ENCODE data around the gene YY1AP1.
A peak's percentile ranks its signal among the peaks of the same experiment; 100 is the strongest.
"Not testable (repeated sequence)": the region's sequence is repeated elsewhere in the genome, so short reads cannot be mapped to it uniquely, and the experiment has no call there.

Gene YY1AP1

DNA sequence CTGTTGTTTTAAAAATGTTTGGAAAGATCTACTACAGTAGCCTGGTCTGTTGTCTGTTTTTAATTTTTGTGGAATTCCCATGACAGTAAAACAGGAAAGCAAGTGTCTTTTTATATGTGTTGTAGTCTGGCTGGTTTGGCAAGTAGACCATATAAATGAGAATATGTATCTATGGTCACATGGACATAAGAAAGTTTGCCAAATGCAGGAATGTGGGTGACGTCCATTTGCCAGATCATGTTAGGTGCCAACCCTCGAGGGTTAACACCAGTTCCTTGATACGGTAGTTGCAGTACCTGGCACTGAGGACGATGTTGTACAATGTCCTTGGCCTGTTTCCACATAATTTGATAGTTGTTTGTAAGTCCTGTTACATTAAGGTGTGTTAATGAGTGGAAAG lies 6.5 kb upstream of the YY1AP1 start:
- no peak for DNase-seq

DNA sequence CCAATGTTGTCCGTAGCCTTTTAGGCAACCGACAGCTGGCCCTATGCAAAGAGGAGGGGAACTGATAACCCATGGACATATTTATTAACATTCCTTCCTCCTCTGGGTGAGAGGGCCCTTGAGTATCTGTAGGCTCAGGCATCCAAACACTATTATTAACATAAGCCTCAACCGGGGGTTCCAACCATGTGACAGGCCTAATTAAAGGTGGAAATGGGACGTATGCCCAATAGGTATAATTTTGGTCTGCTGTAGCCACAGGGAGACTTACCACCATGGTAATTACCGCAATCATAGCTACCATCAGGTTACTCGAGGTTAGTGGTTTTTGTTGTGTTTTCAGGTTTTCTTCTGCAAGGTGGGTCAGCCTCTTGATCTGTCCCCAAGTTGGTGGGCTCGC lies 5.6 kb upstream of the YY1AP1 start:
- DNase-seq, result no peak

DNA sequence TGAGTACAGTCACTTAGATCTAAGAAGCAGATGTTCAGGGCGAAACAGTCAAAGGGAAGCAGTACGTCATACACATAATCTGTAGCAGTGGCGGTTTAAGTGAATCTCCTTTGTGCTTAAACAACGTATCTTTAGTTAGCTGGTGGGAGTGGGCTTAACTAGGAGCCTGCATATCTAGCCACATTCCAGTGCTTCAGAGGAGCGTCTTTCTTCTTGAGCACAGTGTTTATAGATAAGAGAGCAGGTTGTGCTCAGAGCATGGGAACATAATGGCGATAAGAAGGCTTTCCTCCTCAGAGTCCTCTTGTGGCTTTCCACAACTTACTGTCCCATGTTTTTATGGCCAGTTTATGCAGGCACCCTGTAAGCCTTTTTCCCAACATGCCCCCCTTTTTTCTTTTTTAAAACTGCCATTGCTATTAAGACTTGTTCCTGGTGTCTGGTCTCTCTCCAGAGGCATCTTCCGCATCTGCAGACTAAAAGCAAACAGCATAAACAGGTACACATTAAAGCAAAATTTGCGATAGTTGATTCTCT lies 3.5 kb upstream of the YY1AP1 start:
- no peak for DNase-seq

DNA sequence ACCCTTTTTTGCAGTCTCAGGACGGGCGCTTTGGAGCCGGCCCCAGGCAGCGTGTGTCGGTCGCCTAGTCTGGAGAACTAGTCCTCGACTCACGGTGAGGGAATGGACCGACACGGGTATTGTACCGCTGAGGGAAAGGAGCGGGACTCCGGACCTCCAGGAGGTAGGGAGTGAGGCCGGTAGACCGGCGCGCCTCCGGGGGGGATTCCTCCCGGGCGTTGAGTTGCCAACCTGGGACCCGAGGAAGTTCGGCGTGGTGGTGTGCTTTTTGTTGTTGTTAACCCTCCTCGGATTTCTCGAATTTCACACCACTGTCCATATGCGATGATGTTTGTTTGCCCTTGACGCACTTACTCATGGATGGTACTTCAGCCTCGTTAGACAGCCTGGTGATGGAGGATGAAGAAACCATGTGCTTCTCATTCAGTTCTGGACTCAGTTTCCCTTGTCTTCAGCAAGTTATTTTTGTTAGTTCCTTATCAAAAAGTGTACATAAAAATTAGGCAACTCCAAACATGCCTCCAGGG lies 570 bp upstream of the YY1AP1 start, which contains the start of gene DAP3:
DAP3 (plus strand) TSS at position 11 of the 527 bp plus-strand sequence. CDS start 20,689 bp downstream, outside the sequence.
- not testable (repeated sequence) for DNase-seq

DNA sequence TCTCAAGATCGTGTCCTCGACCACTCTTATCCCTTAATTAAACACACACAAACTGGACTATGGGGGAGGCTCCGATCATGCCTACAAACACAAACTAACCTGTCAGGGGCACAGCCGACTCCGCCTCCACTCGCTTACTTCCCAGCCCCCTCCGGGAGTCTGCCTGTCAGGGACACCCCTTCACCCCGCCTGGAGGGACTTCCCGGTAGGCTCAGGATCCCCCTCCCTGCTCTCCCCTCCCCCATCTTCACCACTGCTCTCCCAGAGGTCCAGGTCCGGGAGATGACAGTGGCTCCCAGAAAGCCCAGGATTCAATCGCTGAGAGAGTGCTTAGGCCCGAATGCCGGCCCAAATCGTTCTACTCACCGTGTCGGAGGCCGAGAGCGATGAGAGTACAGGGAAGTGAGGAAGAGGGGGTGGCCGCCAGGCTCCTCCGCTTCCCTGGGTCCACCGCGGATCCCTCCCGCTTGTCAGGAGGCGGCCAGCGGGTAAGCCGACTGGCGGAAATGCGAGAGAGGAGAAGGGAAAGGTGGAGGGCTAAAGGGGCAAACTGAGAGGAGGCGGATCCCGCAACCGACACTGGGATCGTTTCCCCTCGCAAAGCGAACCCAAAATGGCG lies 760 bp downstream of the YY1AP1 start:
- not testable (repeated sequence) for DNase-seq

DNA sequence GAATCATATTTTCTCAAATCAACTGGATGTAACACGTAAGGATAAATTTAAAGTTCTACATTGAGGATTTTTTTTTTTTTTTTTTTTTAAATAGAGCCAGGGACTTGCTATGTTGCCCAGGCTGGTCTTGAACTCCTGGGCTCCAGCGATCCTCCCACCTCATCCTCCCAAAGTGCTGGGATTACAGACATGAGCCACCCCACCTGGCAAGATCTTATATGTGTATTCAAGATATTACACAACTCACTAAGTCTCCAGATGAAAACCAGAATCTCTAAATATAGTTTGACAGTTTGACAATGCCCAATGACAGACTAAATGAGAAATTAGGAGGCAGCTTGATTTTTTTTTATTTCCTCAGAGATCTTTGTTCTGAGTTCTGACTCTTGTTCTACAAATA lies 6.8 kb downstream of the YY1AP1 start:
- no peak for DNase-seq

DNA sequence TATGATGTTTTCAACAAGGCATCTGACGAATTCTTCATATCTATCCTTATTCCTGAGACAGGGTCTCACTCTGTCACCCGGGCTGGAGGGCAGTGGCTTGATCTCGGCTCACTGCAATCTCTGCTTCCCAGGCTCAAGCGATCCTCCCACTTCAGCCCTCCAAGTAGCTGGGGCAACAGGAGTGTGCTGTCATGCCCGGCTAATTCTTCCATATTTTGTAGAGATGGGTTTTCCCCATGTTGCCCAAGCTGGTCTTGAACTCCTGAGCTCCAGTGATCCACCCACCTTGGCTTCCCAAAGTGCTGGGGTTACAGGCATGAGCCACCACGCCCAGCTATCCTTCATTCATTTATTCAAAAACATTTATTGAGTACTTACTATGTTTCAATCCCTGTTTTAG lies 8.0 kb downstream of the YY1AP1 start:
- no peak for DNase-seq

DNA sequence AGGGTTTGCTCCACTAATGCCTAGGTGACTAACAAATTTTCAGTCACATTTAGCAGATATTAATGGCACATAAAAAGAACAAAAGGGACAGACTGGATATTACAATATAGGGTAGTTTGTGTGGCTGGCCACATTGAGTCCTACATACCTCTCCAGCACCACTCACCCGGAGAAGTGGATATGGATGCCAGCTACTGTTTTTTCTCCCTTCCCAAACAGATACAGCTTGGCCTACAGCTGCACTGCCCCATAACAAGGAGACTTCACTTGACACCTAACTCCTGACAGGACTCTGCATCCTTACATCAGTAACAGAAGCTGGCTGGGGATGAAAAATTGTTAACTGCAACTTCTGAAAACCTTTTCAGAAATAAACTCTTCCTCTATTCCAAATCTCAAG lies 9.6 kb downstream of the YY1AP1 start:
- not testable (repeated sequence) for DNase-seq

DNA sequence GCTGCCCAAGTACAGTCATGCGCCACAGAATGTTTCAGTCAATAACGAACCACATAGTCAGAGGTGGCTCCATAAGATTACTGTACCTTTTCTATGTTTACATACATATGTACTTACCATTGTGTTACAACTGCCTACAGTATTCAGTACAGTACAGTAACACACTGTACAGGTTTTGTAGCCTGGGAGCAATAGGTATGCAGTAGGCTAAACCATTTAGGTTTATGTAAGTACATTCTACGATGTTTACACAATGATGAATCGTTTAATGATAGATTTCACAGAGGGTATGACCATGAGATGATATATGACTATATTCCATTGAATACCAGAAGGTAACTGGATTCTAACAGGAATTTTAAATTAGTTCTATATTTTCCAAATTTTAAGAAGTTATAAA lies 10.5 kb downstream of the YY1AP1 start:
- DNase-seq, result no peak

DNA sequence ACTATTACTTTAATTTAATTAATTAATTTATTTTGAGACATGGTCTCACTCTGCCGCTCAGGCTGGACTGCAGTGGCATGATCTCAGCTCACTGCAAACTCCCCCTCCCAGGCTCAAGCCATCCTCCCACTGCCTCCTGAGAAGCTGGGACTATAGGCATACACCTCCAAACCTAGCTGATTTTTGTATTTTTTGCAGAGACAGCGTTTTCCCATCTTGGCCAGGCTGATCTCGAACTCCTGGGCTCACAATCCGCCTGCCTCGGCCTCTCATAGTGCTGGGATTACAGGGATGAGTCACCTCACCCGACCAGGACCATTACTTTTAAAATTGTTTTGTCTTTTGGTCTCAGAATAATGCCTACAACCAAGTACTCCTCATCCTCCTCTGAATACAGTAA lies 15.6 kb downstream of the YY1AP1 start:
- DNase-seq, result no peak

DNA sequence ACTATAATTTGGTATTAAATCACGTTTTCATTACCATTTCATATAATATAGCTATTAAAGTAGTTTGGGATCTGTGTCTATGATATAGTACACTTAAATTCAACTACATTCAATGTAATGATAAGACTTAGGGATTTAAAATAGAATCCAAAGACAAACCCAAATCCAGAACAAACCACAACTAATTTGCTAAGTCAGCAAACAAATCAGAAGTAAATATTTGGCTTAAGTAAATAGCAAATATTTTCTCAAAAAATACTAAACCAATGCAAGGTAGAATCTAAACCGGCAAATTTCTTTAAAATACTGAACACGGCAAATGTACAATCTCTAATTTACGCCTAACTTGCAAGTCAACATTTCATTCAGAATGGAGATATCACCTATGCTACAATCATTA lies 16.8 kb downstream of the YY1AP1 start:
- DNase-seq, result no peak

DNA sequence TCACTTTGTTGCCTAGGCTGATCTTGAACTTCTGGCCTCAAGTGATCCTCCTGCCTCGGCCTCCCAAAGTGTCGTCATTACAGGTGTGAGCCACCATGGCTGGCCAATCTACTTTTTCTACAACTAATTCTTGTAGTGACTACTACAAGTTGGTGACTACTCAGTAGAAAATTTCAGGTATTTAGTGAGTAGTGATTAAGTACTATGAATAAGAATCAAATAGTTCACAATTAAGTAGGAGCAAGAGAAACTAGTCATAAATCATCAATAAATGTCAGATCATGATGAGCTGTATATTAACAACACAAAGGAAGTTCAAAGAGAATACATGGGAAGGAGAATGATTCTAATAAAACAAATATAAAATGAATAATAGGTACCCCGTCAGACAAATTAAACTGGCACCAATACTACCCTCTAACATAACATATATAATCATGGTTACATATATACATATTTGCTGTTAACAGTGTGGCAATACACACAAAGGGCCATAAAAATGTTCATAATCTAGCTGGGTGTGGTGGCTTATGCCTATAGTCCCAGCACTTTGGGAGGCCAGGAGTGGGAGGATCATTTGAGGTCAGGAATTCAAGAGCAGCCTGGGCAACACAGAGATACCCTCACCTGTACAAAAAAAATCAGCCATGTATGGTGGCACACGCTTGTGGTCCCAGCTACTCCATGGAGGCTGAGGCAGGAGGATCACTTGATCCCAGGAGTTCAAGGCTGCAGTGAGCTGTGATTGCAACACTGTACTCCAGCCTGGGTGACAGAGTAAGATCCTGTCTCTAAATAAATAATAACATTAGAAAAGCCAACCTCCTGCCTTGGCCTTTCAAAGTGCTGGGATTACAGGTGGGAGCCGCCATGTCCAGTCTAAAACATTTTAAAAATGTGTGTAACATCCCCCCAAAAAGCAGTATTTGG lies 19.1 kb downstream of the YY1AP1 start:
- DNase-seq, result no peak

DNA sequence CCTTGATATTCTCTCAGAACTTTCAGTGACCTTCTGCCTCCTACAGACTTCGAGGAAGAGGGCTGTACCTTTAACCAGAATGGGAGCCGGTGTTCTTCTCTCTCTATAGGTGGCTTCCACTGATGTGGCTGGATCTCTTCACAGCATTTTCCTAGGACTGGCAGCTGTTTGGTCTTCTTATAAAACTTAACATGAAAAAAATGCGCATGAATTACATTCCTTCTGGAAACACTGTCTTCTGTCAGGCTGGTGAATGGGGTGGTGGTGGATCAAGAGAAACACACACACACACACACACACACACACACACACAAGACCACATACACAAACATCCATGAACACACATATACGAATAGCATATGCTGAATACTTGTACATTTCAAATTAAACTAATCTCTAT lies 27.3 kb downstream of the YY1AP1 start:
- DNase-seq, result not testable (repeated sequence)

DNA sequence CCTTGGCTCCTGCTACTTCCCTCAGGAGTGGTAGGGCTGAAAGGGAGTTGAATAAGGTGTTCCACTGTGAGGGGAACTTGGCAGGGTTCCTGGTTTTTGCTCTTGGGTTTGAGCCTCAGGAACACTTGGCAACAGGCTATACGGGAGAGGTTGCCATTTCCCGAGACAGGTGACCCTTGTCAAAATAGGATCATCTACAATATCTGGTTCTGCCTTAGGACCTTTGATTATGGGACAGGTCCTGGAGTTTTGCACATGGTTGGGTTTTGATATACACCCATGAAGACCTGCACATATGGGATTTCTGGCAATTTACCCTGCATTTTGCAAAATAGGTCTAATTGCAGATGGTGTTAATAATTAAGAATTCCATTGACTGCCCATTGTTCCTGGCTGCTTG lies 31.1 kb downstream of the YY1AP1 start:
- DNase-seq, result no peak

DNA sequence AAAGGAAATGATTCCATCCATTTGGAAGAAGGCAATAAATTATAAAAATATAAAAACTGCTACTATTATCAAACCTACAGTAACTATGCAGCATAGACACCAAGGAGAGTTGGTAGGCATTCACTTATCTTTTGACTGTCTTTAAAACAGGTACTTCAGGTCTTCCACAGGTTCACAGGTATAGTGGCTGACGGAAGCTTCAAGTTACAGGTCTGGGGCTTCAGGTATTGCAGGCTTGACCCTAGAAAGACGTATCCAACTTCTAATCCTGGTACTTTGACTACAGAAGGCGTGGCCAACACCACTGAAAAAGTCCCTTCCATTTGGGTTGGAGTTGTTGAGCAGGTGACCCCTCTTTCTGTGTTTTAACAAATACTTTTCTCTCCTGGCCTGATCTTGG lies 35.6 kb downstream of the YY1AP1 start:
- DNase-seq, result no peak

DNA sequence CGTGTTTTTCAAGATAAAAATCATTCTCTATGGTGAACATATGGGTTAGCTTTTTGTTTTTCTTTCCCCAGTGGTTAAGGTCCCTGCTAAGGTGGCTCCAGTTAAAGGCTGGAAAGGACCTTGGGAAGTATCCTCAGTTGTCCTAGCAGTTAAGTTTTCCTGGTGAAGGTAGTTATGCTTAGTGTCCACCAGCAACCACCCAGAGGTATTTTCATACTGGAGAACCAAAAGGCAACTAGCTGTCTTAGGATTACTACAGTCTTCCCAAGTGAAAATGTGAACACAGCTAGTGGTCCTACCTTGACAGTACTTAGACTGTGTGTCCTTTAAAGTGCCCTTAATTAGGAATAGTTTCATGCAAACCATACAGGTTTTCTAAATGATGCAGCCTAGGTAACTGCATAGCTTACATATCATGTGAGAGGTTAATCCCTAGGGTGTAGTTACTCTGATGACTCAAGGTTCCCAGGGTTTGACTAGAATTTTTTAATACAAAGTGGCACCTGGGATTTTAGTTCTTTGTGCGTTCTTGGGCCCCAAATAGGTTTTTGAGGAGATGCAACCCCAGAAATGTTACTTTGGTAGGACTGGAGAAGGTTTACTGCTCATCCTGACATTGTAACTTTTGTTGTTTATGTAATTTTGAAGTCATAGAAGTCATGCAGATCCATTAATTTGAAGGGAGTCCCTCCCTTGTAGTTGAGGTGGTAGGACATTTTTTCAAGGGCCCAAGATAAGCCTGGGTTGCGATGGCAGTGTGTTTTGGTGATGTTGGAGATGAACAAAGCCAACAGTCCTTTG lies 36.5 kb downstream of the YY1AP1 start:
- DNase-seq, result no peak

DNA sequence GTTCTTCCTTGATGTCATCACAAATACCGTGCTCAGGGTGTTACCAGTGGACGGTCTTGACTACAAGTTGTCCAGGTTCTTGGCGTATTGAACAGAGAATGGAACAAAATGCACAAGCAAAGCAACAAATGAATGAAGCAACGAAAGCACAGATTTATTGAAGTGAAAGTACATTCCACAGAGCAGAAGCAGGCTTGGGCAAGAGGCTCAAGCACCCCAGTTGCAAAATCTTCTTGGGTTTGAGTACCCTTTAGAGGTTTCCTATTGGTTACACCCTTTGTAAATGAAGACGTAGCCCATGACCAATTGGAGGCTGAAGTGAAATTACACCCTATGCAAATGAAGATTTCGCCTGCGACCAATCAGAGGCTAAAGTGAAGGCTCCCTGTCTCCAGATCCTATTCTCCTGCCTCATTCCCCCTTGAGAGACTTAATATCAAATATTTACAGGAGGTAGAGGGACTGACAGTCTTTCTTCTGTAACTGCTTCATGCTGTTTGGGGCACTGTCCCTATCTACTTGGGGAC lies 38.3 kb downstream of the YY1AP1 start:
- DNase-seq, result peak; percentile 10

DNA sequence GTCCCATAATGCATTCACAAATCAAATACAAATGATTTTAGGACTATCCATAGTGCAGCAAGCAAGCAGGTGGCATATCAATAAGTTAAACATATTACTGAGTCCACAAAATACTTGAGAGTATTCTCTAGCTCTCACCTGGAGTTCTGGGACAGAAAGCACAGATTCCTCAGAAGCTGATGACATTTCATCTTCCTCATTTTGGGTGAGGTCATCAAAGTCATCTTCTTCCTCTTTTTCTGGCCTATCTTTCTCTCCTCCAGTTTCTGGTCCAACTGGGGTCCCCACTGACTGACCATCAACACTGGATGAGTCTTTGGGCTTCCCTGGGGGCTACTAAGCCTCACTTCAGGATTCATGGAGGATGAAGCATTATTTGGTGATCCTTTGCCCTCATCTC lies 38.9 kb downstream of the YY1AP1 start:
- no peak for DNase-seq

DNA sequence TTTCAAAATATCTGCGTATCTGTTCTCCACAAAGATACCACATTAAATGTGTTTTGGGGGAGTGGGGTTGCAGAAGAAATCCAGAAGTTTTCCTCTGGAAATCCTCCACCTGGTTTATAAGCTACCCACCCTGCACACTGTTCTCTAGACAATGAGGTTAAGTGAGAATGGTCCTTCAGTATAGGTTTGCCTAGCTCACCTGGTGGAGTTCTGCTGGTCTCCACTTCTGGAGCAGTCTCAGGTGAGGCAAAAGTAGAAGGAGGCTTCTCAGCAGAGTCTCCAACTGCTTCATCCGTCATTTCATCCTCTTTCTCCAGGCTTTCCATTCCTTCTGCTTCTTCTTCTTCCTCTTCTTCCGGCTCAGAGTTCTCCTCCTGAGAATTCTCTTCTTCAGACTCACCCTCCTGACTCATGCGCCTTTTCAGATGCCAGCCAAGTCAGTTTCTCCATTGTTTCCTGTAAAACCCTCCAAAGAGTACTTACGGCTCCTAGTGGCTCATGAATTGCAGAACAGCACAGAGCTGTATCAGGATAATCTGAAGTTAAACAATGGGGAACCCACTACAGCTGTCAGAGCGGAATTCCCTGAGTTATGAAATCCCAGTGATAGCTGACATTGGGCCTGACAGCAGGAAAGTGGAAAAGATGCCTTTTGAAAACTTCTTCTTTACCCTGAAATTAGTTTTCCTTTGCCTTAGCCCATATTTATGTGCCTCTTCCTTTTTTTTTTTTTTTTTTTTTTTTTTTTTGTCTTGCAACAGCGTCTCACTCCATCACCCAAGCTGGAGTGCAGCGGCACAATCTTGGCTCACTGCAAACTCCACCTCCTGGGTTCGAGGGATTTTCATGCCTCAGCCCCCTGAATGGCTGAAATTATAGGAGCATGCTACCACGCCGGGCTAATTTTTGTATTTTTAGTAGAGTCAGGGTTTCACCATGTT lies 40.1 kb downstream of the YY1AP1 start:
- DNase-seq, result no peak

DNA sequence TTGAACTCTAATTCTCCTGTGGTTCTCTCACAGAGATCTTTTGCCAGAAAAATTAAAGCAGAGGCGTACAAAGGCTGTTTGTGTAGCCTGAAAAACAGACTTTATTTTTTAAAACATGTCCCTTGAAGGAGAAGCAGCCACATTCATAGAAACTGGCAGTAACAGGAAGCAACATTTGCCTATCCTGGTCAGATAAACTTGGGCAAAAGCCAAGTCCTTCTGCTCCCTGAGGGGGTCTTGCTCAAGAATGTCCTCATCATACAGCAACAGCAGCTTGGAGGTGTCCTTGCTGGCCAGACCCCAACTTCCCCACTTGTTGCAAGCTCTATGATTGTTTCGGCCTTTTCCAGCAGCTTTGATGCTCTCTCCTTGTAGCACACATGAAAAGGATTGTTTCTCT lies 42.3 kb downstream of the YY1AP1 start:
- DNase-seq, result no peak

DNA sequence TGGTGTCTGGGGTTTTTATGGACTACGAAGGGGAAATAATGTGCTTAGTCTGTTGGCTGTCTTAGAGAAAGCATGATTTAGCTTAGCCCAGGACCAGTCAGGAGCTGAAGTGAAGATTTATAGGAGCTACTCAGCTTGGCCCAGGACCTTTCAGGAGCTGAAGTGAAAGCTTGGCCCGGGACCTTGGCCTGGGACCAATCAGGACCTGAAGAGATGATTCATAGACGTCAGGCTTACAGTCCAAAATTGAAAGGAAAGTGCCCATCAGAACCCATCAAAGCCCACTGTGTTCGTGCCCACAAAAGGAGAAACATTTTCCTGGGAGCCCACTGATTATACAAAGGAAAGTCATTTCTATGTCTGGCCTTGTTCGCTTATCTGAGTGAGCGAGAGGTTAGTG lies 42.9 kb downstream of the YY1AP1 start:
- no peak for DNase-seq

Measured in NCI-H1694 treated with DMSO at 0.1 percent for 48 hours (cell line).